PFSK-1 (cell line): ENCODE data around the gene INAVA.

ENCODE experiments used
- FOXP2 ChIP-seq: optimal IDR thresholded peaks from 2 replicates; pipeline ENCODE3; 2011; ENCODE audit warnings: borderline replicate concordance, control low read depth, inconsistent platforms; ENCODE audit not compliant: insufficient read depth; ENCODE audit errors: extremely low read length, extremely low read depth
- POLR2AphosphoS5 ChIP-seq: IDR thresholded peaks from 2 replicates; pipeline ENCODE4 v1.6.1; 2012; ENCODE audit warnings: low read depth, mild to moderate bottlenecking, control low read depth, low read length, moderate library complexity
- REST ChIP-seq, 2 experiments: IDR thresholded peaks; 2 replicates each; pipeline versions ENCODE4 v1.6.1 to v1.8.0; 2011 to 2012; ENCODE audit warnings: low read depth in 2 of 2, low read length in 2 of 2, control low read depth in 1 of 2, inconsistent platforms in 1 of 2, mild to moderate bottlenecking in 1 of 2, moderate library complexity in 1 of 2; ENCODE audit not compliant: insufficient read depth in 1 of 2
- SIN3A ChIP-seq: IDR thresholded peaks from 2 replicates; pipeline ENCODE4 v1.6.1; 2012; ENCODE audit warnings: mild to moderate bottlenecking, low read length, moderate library complexity, borderline replicate concordance; ENCODE audit not compliant: insufficient read depth
- TAF1 ChIP-seq: IDR thresholded peaks from 2 replicates; pipeline ENCODE4 v1.6.1; 2012; ENCODE audit warnings: low read length, control low read depth, borderline replicate concordance; ENCODE audit not compliant: insufficient read depth

INAVA gene

GRCh38 chr1:200856716-200857357, 37.9 kb upstream of the INAVA start:
- no peak for TF ChIP-seq TAF1
- no peak for TF ChIP-seq REST (IDR thresholded peaks at IDR 0.05; ENCODE audit: insufficient read depth in 1 of 2, low read depth in 2 of 2, low read length in 2 of 2)
- no peak for TF ChIP-seq FOXP2
- TF ChIP-seq SIN3A = no peak
- TF ChIP-seq POLR2AphosphoS5 = no peak

GRCh38 chr1:200857804-200858203, 36.9 kb upstream of the INAVA start:
- TF ChIP-seq POLR2AphosphoS5 (no peak), SIN3A (no peak), FOXP2 (no peak), REST (IDR thresholded peaks at IDR 0.05; ENCODE audit: insufficient read depth in 1 of 2, low read depth in 2 of 2, low read length in 2 of 2) (no peak), TAF1 (no peak)

- TF ChIP-seq TAF1 (no peak), SIN3A (no peak), REST (IDR thresholded peaks at IDR 0.05; ENCODE audit: insufficient read depth in 1 of 2, low read depth in 2 of 2, low read length in 2 of 2) (no peak), POLR2AphosphoS5 (no peak), FOXP2 (no peak)
Observed at GRCh38 chr1:200861937-200862647, 32.6 kb upstream of the INAVA start.

- TF ChIP-seq POLR2AphosphoS5 = no peak
- TF ChIP-seq FOXP2 = no peak
- TF ChIP-seq REST (IDR thresholded peaks at IDR 0.05; ENCODE audit: insufficient read depth in 1 of 2, low read depth in 2 of 2, low read length in 2 of 2) = no peak
- no peak for TF ChIP-seq TAF1
- no peak for TF ChIP-seq SIN3A
Observed at GRCh38 chr1:200862713-200863415, 31.8 kb upstream of the INAVA start.
